Psoas muscle (tissue), 8 donors: ENCODE results near the gene JAM3. TPM values are rescaled to one million over a fixed set of nuclear protein-coding genes. Genes with fewer than 3 reads are reported as not detected.

Experiments used
- ATAC-seq, 4 donors: fragments of 200-7000 bp; cut with Tn5 transposase; one replicate each; pipeline ENCODE4 v1.9.1; 2020; ENCODE audit warnings: moderate library complexity in 3 of 4, mild to moderate bottlenecking in 2 of 4
- DNase-seq, 2 donors: peaks; one replicate each; pipeline ENCODE4 v3.0.0-alpha.2; 2020
- H3K27ac ChIP-seq: fragments of 200-600 bp; one replicate; pipeline ENCODE4 v1.8.0; 2022
- H3K27me3 ChIP-seq, 3 donors: fragments of 200-600 bp in 1 of 3; one replicate each; pipeline versions ENCODE4 v1.6.1 to v1.8.0; 2013 to 2022; ENCODE audit warnings: low read length in 2 of 3, mild to moderate bottlenecking in 2 of 3, moderate library complexity in 1 of 3; ENCODE audit not compliant: insufficient read depth in 3 of 3
- H3K36me3 ChIP-seq, 2 donors: fragments of 200-600 bp in 1 of 2; one replicate each; pipeline versions ENCODE4 v1.6.1 to v1.8.0; 2013 to 2022; ENCODE audit warnings: low read depth in 1 of 2, mild to moderate bottlenecking in 1 of 2, moderate library complexity in 1 of 2; ENCODE audit not compliant: insufficient read depth in 1 of 2
- H3K4me1 ChIP-seq: fragments of 200-600 bp; one replicate; pipeline ENCODE4 v1.8.0; 2022
- H3K4me3 ChIP-seq: fragments of 200-600 bp; one replicate; pipeline ENCODE4 v1.8.0; 2022; ENCODE audit warnings: mild to moderate bottlenecking
- H3K9me3 ChIP-seq: fragments of 200-600 bp; one replicate; pipeline ENCODE4 v1.8.0; 2022
- WGBS, 3 donors: extraction: QIAGEN DNeasy Blood & Tissue Kit; methylation state at CpG; one replicate each; pipeline versions ENCODE4 v1.1.6 to v1.1.7; 2013; 5-methylcytosine and 5-hydroxymethylcytosine counted together
- intact Hi-C, 2 donors: fragments of 100-400 bp; cut with DNase I; formaldehyde crosslinking; loops; one replicate each; pipeline versions ENCODE4 v1.11.0 to v1.14.2; 2022
- polyA plus RNA-seq, 3 donors: library from polyadenylated mRNA; stranded (reverse); fragments of 200-250 nt; gene quantifications; one replicate each; pipeline ENCODE4 v1.2.3, GENCODE V29; 2013
- total RNA-seq, 4 donors: library from RNA; stranded (reverse); fragmentation: NEBNext Ultra II Directional in 2 of 4; extraction: Animal tissue kit (Norgen Biotek cat#: 25700) in 2 of 4; gene quantifications; one replicate each; pipeline versions ENCODE4 v1.2.1 to v1.2.4, GENCODE V29; 2021 to 2023
- TF ChIP-seq, protein P1 (sequence below): fragments of 200-600 bp; IDR thresholded peaks from one replicate; pipeline ENCODE4 v1.8.0; 2022; ENCODE audit warnings: antibody characterized with exemption
- donor health status: healthy with polysubstance abuse.
- donor health status: DM: no; HTN: no; CAD: no; lungs with moderate emphysema.
- donor health status: Bipolar disorder and iron deficiency.
- donor health status: healthy.
- donor health status: DM: yes; HTN: yes; CAD: no.
- donor health status: DM: no; HTN: no; CAD: no.
- donor health status: DM: no; HTN: no; CAD: no.
- donor health status: DM: yes; HTN: yes; CAD: no.

JAM3 gene
- total and polyA plus RNA-seq, 7 donors: 2.4 to 12.7 (median 5.8) TPM

DNA sequence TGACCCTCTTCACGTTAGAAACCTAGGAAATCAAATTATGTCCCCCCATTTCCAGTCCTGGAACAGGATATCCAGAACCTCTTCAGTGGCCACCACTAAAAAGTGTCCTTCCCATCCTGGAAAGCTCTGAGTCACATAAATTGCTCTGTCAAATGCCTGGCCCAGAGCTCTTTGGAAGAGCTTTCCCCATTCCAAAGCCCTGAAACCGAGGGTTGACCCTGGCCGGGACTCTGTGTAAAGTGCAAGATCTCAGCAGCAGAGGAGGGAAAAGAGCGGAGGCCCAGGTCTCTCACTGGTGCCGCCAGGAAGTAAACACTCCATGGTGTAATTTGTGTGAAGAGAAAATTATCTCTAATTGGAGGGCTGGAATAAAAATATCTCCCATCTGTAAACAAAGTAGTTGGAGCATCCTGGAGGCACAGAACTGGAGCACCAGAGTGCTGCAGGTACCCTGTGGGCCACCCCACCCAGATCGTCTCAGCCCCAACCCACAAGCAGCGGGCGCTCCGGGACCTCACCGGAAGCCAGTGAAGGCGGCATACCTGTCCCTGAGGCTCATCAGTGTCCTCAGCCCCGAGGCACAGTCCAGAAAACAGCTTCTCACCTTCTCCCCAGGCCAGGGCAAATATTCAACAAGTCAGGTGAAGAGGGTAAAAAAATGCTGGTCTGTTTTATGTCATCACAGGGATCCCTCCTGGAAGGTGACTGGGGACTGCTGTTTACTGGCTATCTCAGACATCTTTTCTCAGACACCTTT, 4.7 kb upstream of the JAM3 start:
- WGBS, 3 donors: 88 to 93% (median 88%) methylated on average over 12 of the region's 12 CpGs
- intact Hi-C loops: no loop called here

GRCh38 chr11:134065381-134065780, 3.5 kb upstream of the JAM3 start:
- no peak overlapping the region for H3K4me3 ChIP-seq
- intact Hi-C loops: no loop called here
- H3K27me3 ChIP-seq: peaks cover 0 to 12% (median 5%) of the 10 kb centered on the region in 3 donors
- WGBS, 3 donors: 91 to 93% (median 92%) methylated on average over 3 of the region's 3 CpGs
- no peaks in the 10 kb centered on the region for H3K9me3 ChIP-seq
- H3K36me3 ChIP-seq: no peaks in the 10 kb centered on the region
- TF ChIP-seq, protein P1, sequence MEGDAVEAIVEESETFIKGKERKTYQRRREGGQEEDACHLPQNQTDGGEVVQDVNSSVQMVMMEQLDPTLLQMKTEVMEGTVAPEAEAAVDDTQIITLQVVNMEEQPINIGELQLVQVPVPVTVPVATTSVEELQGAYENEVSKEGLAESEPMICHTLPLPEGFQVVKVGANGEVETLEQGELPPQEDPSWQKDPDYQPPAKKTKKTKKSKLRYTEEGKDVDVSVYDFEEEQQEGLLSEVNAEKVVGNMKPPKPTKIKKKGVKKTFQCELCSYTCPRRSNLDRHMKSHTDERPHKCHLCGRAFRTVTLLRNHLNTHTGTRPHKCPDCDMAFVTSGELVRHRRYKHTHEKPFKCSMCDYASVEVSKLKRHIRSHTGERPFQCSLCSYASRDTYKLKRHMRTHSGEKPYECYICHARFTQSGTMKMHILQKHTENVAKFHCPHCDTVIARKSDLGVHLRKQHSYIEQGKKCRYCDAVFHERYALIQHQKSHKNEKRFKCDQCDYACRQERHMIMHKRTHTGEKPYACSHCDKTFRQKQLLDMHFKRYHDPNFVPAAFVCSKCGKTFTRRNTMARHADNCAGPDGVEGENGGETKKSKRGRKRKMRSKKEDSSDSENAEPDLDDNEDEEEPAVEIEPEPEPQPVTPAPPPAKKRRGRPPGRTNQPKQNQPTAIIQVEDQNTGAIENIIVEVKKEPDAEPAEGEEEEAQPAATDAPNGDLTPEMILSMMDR: no peak
- no peak overlapping the region for H3K27ac ChIP-seq
- ATAC-seq (no peak), DNase-seq (no peak)
- H3K4me1 ChIP-seq: no peaks in the 10 kb centered on the region

More for the DNA sequence above, 4.7 kb upstream of the JAM3 start:
- DNase-seq (no peak), ATAC-seq (no peak)
- Histone ChIP-seq H3K36me3 (no peaks in the 10 kb centered on the region), H3K9me3 (no peaks in the 10 kb centered on the region), H3K27ac (no peak overlapping the region), H3K4me1 (no peaks in the 10 kb centered on the region), H3K4me3 (no peak overlapping the region), H3K27me3 (peaks cover 0 to 12% (median 3%) of the 10 kb centered on the region in 3 donors)
- TF ChIP-seq, protein P1: no peak

DNA sequence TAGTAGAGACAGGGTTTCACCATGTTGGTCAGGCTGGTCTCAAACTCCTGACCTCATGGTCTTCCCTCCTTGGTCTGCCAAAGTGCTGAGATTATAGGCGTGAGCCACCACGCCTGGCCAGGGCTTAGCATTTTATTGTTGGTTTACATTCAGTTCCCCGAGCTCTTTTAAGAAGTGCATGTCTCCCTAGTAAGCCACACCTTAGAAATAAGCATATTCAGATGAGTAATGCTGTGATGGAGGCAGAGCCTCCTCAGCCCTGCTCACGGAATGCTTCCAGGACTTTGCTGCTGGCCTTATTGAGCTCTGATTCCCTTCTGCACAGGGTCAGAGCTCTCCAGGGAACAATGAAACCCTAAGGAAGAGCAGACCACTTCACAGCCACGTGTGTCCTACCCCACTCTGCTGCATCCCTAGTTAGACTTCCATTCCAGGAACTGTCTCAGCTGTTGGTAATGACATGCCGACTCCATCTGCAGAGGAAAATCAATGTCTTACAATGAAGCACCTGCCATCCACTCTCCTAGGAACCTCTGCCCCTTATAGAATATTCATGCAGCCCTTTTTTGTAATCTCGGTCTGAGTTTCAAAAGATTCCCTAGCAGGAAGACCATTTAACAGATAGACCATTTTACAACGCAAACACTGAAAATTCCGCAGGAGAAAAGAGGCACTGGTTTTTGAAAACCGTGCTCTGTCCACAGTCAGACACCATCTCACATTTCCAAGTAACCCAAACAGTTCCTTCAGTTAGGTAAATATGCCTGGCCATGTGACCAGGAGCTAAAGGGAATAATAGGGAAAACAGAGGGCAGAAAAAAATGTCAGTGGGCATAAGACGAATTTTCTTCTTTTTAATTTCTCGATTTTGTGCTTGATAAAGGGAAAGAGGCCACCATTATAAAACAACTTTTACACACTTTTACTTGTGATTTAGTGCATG, 1.7 kb upstream of the JAM3 start:
- ATAC-seq (no peak), DNase-seq (no peak)
- Histone ChIP-seq H3K9me3 (no peaks in the 10 kb centered on the region), H3K36me3 (no peaks in the 10 kb centered on the region), H3K27ac (no peak overlapping the region), H3K27me3 (peaks cover 0 to 12% (median 7%) of the 10 kb centered on the region in 3 donors), H3K4me3 (no peak overlapping the region), H3K4me1 (no peaks in the 10 kb centered on the region)
- TF ChIP-seq, protein P1: no peak
- 55 to 66% (median 56%) methylated on average over 12 of the region's 12 CpGs for WGBS, 3 donors
- intact Hi-C loops: no loop called here

- peaks cover 0 to 12% (median 4%) of the 10 kb centered on the region in 3 donors for H3K27me3 ChIP-seq
- H3K27ac ChIP-seq: peak overlapping the region; percentile 70
- H3K36me3 ChIP-seq: no peaks in the 10 kb centered on the region
- peak in 1 of 2 donors; percentile 34 for DNase-seq
- 8 to 13% (median 8%) methylated on average over 26 to 41 of the region's 41 CpGs for WGBS, 3 donors
- H3K4me3 ChIP-seq: peak overlapping the region; percentile 90
- ATAC-seq: peak; percentile 41 to 70 (median 58)
- H3K4me1 ChIP-seq: no peaks in the 10 kb centered on the region
- intact Hi-C loops: loop anchor here in 1 of 2 donors (5.0 kb wide), 1 partner anchor 53 kb away; no protein-coding TSS in a partner anchor
- TF ChIP-seq, protein P1: no peak
- H3K9me3 ChIP-seq: no peaks in the 10 kb centered on the region
Observed at GRCh38 chr11:134069426-134070341, 812 bp downstream of the JAM3 start.
